Fibroblast of the aortic adventitia (primary cell): Measurements from ENCODE around the gene DNAAF8. TPM values are rescaled to one million over a fixed set of nuclear protein-coding genes. Genes with fewer than 3 reads are reported as not detected.

ENCODE experiments used
- DNase-seq: peaks from one replicate; pipeline ENCODE4 v3.0.0-alpha.2; 2010; ENCODE audit warnings: low read depth
- H3K4me3 ChIP-seq: 2 replicates; pipeline ENCODE4 v1.5.1; 2011; ENCODE audit warnings: low read depth, mild to moderate bottlenecking, control low read depth, low read length, moderate library complexity
- total RNA-seq: library from RNA; depleted of rRNA; stranded (reverse); fragments of >200 nt; gene quantifications from 2 replicates; pipeline ENCODE4 v1.2.3, GENCODE V29; 2012; ENCODE audit warnings: low replicate concordance
- TF ChIP-seq, protein P1 (sequence below): IDR thresholded peaks from 2 replicates; pipeline ENCODE4 v1.5.1; 2011; ENCODE audit warnings: mild to moderate bottlenecking, low read length, control low read depth, inconsistent platforms; ENCODE audit not compliant: insufficient read depth

Gene DNAAF8
- total RNA-seq, 1 donor = 1.4 TPM

DNA sequence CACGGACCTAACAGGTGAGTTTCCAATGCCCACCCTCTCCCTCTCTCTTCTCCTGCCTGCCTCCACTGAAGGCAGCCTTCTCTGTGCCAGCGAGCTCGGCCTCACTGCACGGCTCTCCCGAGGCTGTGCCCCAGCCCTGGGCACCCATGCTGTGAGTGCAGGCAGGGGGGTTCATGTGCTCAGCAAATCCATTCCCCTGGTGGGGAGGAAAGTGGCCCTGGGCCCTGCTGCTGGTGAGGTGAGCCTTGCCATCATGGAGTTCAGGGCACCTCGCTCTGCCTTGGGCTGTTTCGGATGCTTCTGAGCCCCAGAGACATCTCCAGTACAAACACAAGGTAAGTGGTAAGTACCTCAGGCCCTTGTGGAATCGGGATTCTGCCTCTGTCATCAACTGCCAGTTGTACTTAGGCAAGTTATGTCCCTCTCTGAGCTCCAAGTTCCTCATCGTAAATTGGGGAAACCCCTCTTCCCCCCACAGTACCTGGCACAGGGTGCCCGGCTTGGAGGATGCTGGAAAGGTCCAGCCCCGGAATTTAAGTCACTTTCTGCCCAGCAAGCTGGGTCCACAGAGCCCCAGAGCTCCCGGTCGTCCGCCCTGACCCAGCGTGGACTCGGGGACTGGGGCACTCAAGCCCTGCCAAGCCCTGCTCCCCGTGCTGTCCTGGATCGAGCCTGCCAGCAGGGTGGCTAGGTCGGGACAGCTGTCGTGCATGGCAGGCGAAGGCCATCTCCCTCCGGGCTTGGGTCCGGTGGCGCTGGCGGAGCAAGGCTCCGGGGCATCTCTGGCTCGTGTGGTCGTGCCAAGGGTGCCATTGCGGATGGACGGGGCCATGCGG is 41.7 kb upstream of the DNAAF8 start:
- peak; percentile 7 for DNase-seq
- peak overlapping the region; percentile 74 for H3K4me3 ChIP-seq
- TF ChIP-seq, protein P1, sequence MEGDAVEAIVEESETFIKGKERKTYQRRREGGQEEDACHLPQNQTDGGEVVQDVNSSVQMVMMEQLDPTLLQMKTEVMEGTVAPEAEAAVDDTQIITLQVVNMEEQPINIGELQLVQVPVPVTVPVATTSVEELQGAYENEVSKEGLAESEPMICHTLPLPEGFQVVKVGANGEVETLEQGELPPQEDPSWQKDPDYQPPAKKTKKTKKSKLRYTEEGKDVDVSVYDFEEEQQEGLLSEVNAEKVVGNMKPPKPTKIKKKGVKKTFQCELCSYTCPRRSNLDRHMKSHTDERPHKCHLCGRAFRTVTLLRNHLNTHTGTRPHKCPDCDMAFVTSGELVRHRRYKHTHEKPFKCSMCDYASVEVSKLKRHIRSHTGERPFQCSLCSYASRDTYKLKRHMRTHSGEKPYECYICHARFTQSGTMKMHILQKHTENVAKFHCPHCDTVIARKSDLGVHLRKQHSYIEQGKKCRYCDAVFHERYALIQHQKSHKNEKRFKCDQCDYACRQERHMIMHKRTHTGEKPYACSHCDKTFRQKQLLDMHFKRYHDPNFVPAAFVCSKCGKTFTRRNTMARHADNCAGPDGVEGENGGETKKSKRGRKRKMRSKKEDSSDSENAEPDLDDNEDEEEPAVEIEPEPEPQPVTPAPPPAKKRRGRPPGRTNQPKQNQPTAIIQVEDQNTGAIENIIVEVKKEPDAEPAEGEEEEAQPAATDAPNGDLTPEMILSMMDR = no peak

DNA sequence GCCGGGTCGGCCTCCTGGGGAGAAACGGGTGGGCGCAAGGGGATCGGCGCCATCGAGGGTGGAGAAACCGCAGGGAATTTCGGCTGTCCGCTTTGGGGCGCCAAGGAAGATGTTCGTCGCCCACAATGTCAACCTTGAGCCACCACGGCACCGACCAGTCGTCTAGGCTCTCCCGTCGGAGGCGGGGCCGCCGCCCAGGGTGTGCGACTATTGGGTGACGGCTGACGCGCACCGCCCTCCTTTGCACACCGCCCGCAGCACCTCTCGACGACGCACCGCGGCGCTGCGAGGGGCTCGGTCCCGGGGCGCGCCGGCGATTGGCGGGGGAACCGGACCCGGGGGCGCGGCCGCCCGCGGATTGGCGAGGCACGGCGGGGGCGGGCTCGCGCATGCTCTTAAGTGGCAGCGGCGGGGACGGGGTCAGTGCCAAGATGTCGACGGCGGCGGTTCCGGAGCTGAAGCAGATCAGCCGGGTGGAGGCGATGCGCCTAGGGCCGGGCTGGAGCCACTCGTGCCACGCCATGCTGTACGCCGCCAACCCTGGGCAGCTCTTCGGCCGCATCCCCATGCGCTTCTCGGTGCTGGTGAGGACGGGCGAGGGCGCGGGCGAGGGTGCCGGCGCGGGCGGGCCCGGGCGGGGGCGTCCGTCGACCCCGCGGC is 40.9 kb upstream of the DNAAF8 start, which contains the start of gene NUDT16L1:
NUDT16L1 (plus strand) TSS at position 267 of the 660 bp plus-strand sequence; CDS start at position 432, 165 bp downstream.
- TF ChIP-seq, protein P1 = peak; percentile 10
- peak within 1 kb of the TSS; percentile 95 for H3K4me3 ChIP-seq
- peak; percentile 88 for DNase-seq

DNA sequence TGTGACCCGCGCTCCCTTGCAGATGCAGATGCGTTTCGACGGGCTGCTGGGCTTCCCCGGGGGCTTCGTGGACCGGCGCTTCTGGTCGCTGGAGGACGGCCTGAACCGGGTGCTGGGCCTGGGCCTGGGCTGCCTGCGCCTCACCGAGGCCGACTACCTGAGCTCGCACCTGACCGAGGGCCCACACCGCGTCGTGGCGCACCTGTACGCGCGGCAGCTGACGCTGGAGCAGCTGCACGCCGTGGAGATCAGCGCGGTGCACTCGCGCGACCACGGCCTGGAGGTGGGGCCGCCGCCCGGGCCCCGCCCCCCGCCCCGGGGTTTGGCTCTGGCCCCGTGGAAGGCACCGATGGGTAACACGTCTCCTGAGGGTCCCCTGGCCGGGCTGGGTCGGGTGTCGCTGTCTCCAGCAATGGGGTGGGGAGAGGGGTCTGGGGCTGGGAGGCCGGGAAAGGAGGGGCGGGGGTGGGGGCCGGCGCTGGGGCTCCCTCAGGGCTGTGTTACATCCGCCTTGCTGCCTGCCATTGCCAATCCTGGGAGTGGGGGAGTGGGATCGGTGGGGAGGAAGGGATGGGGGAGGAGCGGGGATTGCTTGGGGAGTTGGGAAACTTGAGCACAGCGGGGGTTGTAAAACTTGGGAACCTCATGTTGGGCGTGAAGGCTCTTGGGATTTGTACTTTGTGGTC is 40.2 kb upstream of the DNAAF8 start:
- TF ChIP-seq, protein P1 = no peak
- peak overlapping the region; percentile 95 for H3K4me3 ChIP-seq
- peak; percentile 46 for DNase-seq

DNA sequence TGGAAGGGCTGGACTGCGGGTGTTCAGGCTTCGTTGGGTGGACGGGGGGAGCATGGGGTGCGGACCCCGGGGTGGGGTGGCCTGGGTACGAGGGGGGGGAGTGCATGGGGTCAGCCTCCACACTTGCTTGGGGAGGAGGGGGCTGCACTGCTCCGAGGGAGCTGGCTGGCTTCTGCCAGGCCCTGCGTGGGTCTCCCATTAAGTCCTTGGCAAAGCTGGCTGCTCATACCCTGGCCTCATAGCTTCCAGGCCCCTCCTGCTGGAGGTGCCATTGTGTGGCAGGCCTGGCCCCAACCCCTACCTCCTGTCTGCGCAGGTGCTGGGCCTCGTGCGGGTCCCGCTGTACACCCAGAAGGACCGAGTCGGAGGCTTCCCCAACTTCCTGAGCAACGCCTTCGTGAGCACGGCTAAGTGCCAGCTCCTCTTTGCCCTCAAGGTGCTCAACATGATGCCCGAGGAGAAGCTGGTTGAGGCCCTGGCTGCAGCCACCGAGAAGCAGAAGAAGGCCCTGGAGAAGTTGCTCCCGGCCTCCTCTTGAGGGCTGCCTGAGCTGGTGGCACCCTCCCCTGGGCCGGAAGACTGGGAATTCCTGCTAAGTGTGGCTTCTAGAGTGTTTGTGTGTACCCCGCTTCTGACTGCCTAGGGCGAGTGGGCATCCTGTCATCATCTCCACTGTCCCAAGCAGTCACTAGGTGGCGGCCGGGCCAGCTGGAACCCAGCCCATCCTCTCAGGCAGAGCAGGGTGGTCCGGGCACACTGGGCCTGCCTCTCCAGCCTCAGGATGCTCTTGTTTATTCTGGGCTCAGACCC is 39.5 kb upstream of the DNAAF8 start:
- peak overlapping the region; percentile 95 for H3K4me3 ChIP-seq
- TF ChIP-seq, protein P1 = no peak
- DNase-seq = peak; percentile 9

DNA sequence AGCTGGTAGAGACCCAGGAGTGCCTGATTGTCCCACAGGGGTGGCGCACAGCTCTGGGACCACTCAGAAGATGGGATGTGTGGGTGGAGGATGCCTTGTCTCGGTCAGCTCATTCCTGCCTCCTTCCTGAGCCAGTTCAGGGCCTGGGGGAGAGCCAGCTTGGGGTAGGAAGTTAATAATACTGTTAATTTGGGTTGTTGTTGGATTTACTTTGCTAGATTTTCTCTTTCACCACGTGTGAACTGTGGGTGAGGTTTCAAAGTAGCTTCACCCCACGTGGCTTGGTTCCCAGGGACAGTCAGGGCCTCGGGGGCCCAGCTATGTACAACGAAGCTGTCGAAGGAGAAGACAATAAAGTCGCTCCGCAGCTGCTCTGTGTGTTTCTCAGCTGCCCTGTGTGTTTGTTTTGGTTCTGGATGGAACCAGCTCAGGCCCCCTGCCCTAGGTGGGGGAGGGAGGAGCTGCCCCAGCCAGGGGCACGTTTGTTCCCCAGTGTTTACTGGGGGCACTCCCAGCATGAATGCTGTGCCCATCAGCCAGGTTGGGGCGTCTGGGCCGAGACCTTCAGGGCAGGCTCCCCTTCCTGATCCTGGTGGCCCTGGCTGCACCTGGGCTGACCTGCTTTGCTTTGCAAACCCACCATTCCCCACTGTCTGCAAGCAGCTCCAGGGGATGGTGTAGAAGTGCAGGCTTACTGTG is 38.7 kb upstream of the DNAAF8 start:
- no peak for DNase-seq
- TF ChIP-seq, protein P1 = no peak
- H3K4me3 ChIP-seq = no peak overlapping the region
